Neural progenitor cell (in vitro differentiated cells): ENCODE data around the gene SH3BP5.

Experiments
- CTCF ChIP-seq: fragments of 200-600 bp; sonication (generic); IDR thresholded peaks from 2 replicates; pipeline ENCODE4 v1.5.1; 2017; ENCODE audit warnings: antibody characterized with exemption, mild to moderate bottlenecking
- EZH2 ChIP-seq: fragments of 200-600 bp; sonication (generic); IDR thresholded peaks from 2 replicates; pipeline ENCODE4 v1.6.1; 2017; ENCODE audit warnings: antibody characterized with exemption, mild to moderate bottlenecking, moderate library complexity
- EZH2phosphoT487 ChIP-seq: fragments of 200-600 bp; sonication (generic); IDR thresholded peaks from 2 replicates; pipeline ENCODE4 v1.6.1; 2017; ENCODE audit warnings: antibody characterized with exemption

GRCh38 chr3:15266510-15267376, 65.6 kb downstream of the SH3BP5 start:
- TF ChIP-seq CTCF: no peak
- no peak for TF ChIP-seq EZH2
- TF ChIP-seq EZH2phosphoT487: no peak
